HepG2 (cell line): Measurements from ENCODE around the gene PKNOX2. TPM values are rescaled to one million over a fixed set of nuclear protein-coding genes. Genes with fewer than 3 reads are reported as not detected.
A peak's percentile ranks its signal among the peaks of the same experiment; 100 is the strongest.

Source experiments
- KLF11 ChIP-seq: IDR thresholded peaks from 2 replicates; pipeline ENCODE4 v1.6.1; 2016; ENCODE audit warnings: missing compliant biosample characterization
- NCOA2 ChIP-seq: sonication (generic); formaldehyde crosslinking; IDR thresholded peaks from 2 replicates; pipeline ENCODE4 v1.8.0; 2022; ENCODE audit warnings: inconsistent platforms
- NFYC ChIP-seq: IDR thresholded peaks from 2 replicates; pipeline ENCODE4 v1.6.1; 2016; ENCODE audit warnings: missing genetic modification reagents, missing compliant biosample characterization
- PHF21A ChIP-seq: sonication (generic); formaldehyde crosslinking; IDR thresholded peaks from 2 replicates; pipeline ENCODE4 v1.5.0; 2020; ENCODE audit warnings: mild to moderate bottlenecking, missing genetic modification reagents
- SKI ChIP-seq: fragments of 450-650 bp; IDR thresholded peaks from one replicate; pipeline ENCODE4 v1.6.1; 2018; ENCODE audit warnings: mild to moderate bottlenecking; ENCODE audit not compliant: partially characterized antibody
- SMAD1 ChIP-seq: sonication (generic); formaldehyde crosslinking; IDR thresholded peaks from 2 replicates; pipeline ENCODE4 v1.4.0; 2020; ENCODE audit warnings: missing genetic modification reagents, low read depth, mild to moderate bottlenecking, borderline replicate concordance
- SOX5 ChIP-seq: IDR thresholded peaks from 2 replicates; pipeline ENCODE4 v1.6.1; 2016; ENCODE audit warnings: borderline replicate concordance
- ZNF17 ChIP-seq: sonication (generic); formaldehyde crosslinking; IDR thresholded peaks from 2 replicates; pipeline ENCODE4 v1.5.0; 2020; ENCODE audit warnings: mild to moderate bottlenecking, missing genetic modification reagents
- ZNF331 ChIP-seq: sonication (generic); formaldehyde crosslinking; IDR thresholded peaks from 2 replicates; pipeline ENCODE4 v1.4.0; 2020; ENCODE audit warnings: missing genetic modification reagents
- ZNF660 ChIP-seq: sonication (generic); formaldehyde crosslinking; IDR thresholded peaks from 2 replicates; pipeline ENCODE4 v1.5.1; 2020; ENCODE audit warnings: mild to moderate bottlenecking, low read depth, missing genetic modification reagents, borderline replicate concordance
- polyA plus RNA-seq, 8 experiments: library from polyadenylated mRNA; depleted of rRNA in 3 of 8; stranded (reverse) in 7 of 8; unstranded in 1 of 8; fragments of >200 nt; fragmentation: Illumina TruSeq in 4 of 8; extraction: Trizol in 4 of 8; gene quantifications; 2 replicates each; pipeline versions ENCODE4 v1.2.1 to v1.2.3, GENCODE V29; 2011 to 2016; ENCODE audit warnings: low read depth in 4 of 8, missing spikeins in 1 of 8, mixed read lengths in 1 of 8; ENCODE audit not compliant: insufficient read depth in 1 of 8
- total RNA-seq, 5 experiments: library from RNA; depleted of rRNA; stranded (reverse); fragments of >200 nt; fragmentation: Illumina TruSeq; extraction: Trizol; gene quantifications; 2 replicates each; pipeline ENCODE4 v1.2.3, GENCODE V29; 2016; ENCODE audit warnings: low read depth in 1 of 5
- TF ChIP-seq, protein P1 (sequence below): IDR thresholded peaks from 2 replicates; pipeline ENCODE4 v1.4.0; 2020; ENCODE audit warnings: mild to moderate bottlenecking, missing genetic modification reagents
- TF ChIP-seq, protein P2 (sequence below): IDR thresholded peaks from 2 replicates; pipeline ENCODE4 v1.6.1; 2018; ENCODE audit warnings: missing genetic modification reagents, mild to moderate bottlenecking, missing compliant biosample characterization
- TF ChIP-seq, protein P3 (sequence below), 2 experiments: IDR thresholded peaks; 2 replicates each; pipeline ENCODE4 v1.6.1; 2011 to 2012; ENCODE audit warnings: low read length in 2 of 2, borderline replicate concordance in 1 of 2, low read depth in 1 of 2, mild to moderate bottlenecking in 1 of 2, moderate library complexity in 1 of 2
- TF ChIP-seq, protein P4 (sequence below): sonication (generic); formaldehyde crosslinking; IDR thresholded peaks from 2 replicates; pipeline ENCODE4 v1.4.0; 2020; ENCODE audit warnings: mild to moderate bottlenecking, missing genetic modification reagents, borderline replicate concordance
- TF ChIP-seq, protein P5 (sequence below): sonication (generic); formaldehyde crosslinking; IDR thresholded peaks from 2 replicates; pipeline ENCODE4 v1.5.1; 2020; ENCODE audit warnings: mild to moderate bottlenecking, missing genetic modification reagents, moderate library complexity

The PKNOX2 gene
- total and polyA plus RNA-seq, 2 of the 13 experiments (the other 11 are each of a cell fraction or from before 2014, with no cell fraction given) = not detected

DNA sequence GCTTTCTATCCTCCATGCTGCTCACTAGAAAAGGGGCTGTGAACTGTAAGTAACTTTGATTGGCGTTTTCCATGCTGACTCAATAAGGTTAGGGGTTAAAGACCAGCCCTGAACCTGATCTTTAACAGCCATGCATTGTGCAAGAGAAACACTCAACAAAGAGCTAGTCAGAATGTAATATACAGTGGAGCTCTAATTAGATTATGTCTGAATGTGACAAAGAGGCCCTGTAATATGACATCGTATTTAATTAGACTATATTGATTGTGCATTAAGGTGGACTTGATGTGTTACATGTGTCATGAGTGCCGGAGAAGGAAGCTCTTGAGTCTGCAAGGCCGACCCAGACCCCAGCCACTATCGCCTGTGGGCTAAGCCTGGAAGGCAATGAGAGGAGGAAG is 70.5 kb downstream of the PKNOX2 start (continued):
- TF ChIP-seq, protein P1, sequence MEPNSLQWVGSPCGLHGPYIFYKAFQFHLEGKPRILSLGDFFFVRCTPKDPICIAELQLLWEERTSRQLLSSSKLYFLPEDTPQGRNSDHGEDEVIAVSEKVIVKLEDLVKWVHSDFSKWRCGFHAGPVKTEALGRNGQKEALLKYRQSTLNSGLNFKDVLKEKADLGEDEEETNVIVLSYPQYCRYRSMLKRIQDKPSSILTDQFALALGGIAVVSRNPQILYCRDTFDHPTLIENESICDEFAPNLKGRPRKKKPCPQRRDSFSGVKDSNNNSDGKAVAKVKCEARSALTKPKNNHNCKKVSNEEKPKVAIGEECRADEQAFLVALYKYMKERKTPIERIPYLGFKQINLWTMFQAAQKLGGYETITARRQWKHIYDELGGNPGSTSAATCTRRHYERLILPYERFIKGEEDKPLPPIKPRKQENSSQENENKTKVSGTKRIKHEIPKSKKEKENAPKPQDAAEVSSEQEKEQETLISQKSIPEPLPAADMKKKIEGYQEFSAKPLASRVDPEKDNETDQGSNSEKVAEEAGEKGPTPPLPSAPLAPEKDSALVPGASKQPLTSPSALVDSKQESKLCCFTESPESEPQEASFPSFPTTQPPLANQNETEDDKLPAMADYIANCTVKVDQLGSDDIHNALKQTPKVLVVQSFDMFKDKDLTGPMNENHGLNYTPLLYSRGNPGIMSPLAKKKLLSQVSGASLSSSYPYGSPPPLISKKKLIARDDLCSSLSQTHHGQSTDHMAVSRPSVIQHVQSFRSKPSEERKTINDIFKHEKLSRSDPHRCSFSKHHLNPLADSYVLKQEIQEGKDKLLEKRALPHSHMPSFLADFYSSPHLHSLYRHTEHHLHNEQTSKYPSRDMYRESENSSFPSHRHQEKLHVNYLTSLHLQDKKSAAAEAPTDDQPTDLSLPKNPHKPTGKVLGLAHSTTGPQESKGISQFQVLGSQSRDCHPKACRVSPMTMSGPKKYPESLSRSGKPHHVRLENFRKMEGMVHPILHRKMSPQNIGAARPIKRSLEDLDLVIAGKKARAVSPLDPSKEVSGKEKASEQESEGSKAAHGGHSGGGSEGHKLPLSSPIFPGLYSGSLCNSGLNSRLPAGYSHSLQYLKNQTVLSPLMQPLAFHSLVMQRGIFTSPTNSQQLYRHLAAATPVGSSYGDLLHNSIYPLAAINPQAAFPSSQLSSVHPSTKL (CRISPR knock-in tag) = peak; percentile 36; the same call in 1 of the 2 replicates
- TF ChIP-seq, protein P2, sequence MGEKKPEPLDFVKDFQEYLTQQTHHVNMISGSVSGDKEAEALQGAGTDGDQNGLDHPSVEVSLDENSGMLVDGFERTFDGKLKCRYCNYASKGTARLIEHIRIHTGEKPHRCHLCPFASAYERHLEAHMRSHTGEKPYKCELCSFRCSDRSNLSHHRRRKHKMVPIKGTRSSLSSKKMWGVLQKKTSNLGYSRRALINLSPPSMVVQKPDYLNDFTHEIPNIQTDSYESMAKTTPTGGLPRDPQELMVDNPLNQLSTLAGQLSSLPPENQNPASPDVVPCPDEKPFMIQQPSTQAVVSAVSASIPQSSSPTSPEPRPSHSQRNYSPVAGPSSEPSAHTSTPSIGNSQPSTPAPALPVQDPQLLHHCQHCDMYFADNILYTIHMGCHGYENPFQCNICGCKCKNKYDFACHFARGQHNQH (CRISPR knock-in tag) = no peak
- TF ChIP-seq ZNF660 (no peak), ZNF331 (CRISPR knock-in tag) (peak; percentile 19; the same call in 1 of the 2 replicates), SMAD1 (CRISPR knock-in tag) (no peak), NFYC (CRISPR knock-in tag) (no peak), KLF11 (no peak), ZNF17 (CRISPR knock-in tag) (no peak), SOX5 (CRISPR knock-in tag) (peak; percentile 41; the same call in 1 of the 2 replicates), NCOA2 (CRISPR knock-in tag) (no peak), SKI (peak; percentile 13), PHF21A (CRISPR knock-in tag) (no peak)
- TF ChIP-seq, protein P3, sequence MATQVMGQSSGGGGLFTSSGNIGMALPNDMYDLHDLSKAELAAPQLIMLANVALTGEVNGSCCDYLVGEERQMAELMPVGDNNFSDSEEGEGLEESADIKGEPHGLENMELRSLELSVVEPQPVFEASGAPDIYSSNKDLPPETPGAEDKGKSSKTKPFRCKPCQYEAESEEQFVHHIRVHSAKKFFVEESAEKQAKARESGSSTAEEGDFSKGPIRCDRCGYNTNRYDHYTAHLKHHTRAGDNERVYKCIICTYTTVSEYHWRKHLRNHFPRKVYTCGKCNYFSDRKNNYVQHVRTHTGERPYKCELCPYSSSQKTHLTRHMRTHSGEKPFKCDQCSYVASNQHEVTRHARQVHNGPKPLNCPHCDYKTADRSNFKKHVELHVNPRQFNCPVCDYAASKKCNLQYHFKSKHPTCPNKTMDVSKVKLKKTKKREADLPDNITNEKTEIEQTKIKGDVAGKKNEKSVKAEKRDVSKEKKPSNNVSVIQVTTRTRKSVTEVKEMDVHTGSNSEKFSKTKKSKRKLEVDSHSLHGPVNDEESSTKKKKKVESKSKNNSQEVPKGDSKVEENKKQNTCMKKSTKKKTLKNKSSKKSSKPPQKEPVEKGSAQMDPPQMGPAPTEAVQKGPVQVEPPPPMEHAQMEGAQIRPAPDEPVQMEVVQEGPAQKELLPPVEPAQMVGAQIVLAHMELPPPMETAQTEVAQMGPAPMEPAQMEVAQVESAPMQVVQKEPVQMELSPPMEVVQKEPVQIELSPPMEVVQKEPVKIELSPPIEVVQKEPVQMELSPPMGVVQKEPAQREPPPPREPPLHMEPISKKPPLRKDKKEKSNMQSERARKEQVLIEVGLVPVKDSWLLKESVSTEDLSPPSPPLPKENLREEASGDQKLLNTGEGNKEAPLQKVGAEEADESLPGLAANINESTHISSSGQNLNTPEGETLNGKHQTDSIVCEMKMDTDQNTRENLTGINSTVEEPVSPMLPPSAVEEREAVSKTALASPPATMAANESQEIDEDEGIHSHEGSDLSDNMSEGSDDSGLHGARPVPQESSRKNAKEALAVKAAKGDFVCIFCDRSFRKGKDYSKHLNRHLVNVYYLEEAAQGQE (IDR thresholded peaks at IDR 0.05; ENCODE audit: borderline replicate concordance in 1 of 2, low read depth in 1 of 2, low read length in 2 of 2) = no peak
- TF ChIP-seq, protein P4, sequence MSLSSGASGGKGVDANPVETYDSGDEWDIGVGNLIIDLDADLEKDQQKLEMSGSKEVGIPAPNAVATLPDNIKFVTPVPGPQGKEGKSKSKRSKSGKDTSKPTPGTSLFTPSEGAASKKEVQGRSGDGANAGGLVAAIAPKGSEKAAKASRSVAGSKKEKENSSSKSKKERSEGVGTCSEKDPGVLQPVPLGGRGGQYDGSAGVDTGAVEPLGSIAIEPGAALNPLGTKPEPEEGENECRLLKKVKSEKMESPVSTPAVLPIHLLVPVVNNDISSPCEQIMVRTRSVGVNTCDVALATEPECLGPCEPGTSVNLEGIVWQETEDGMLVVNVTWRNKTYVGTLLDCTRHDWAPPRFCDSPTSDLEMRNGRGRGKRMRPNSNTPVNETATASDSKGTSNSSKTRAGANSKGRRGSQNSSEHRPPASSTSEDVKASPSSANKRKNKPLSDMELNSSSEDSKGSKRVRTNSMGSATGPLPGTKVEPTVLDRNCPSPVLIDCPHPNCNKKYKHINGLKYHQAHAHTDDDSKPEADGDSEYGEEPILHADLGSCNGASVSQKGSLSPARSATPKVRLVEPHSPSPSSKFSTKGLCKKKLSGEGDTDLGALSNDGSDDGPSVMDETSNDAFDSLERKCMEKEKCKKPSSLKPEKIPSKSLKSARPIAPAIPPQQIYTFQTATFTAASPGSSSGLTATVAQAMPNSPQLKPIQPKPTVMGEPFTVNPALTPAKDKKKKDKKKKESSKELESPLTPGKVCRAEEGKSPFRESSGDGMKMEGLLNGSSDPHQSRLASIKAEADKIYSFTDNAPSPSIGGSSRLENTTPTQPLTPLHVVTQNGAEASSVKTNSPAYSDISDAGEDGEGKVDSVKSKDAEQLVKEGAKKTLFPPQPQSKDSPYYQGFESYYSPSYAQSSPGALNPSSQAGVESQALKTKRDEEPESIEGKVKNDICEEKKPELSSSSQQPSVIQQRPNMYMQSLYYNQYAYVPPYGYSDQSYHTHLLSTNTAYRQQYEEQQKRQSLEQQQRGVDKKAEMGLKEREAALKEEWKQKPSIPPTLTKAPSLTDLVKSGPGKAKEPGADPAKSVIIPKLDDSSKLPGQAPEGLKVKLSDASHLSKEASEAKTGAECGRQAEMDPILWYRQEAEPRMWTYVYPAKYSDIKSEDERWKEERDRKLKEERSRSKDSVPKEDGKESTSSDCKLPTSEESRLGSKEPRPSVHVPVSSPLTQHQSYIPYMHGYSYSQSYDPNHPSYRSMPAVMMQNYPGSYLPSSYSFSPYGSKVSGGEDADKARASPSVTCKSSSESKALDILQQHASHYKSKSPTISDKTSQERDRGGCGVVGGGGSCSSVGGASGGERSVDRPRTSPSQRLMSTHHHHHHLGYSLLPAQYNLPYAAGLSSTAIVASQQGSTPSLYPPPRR (CRISPR knock-in tag) = no peak
- TF ChIP-seq, protein P5, sequence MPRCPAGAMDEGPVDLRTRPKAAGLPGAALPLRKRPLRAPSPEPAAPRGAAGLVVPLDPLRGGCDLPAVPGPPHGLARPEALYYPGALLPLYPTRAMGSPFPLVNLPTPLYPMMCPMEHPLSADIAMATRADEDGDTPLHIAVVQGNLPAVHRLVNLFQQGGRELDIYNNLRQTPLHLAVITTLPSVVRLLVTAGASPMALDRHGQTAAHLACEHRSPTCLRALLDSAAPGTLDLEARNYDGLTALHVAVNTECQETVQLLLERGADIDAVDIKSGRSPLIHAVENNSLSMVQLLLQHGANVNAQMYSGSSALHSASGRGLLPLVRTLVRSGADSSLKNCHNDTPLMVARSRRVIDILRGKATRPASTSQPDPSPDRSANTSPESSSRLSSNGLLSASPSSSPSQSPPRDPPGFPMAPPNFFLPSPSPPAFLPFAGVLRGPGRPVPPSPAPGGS = no peak
